OCI-LY1 (cell line): Measurements from ENCODE around the gene ZBTB43.

Experiments
- CTCF ChIP-seq: fragments of 200-600 bp; sonication (generic), shearing (Covaris generic); IDR thresholded peaks from 2 replicates; pipeline ENCODE4 v1.5.1; 2017; ENCODE audit warnings: mild to moderate bottlenecking, antibody characterized with exemption, low read length, moderate library complexity, mixed read lengths
- EZH2 ChIP-seq: fragments of 200-600 bp; sonication (generic), shearing (Covaris generic); IDR thresholded peaks from 2 replicates; pipeline ENCODE4 v1.8.0; 2017; ENCODE audit warnings: borderline replicate concordance, mixed run types, mild to moderate bottlenecking, antibody characterized with exemption, low read length, moderate library complexity, mixed read lengths

DNA sequence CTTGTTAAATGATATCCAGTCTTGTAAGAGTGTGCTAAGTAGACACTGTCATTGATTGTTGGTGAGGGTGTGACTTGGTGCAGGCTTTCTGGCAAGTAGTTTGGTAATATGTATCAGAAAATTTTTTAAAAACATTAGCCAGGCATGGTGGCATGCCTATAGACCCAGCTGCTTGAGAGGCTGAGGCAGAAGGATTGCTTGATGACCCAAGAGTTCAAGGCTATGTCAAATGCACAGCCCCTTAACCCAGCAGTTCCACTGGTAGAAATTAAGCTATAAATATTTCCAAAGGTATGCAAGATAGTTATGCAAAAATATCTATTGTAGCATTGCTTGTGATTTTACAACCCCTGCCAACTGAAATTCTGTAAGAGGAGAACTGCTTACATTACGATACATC lies 24.2 kb downstream of the ZBTB43 start:
- TF ChIP-seq CTCF: no peak
- TF ChIP-seq EZH2: no peak
